SK-N-SH treated with all-trans-retinoic acid at 6 μM for 48 hours (cell line): ENCODE data around the gene FOXO1.

Experiments used
- ARNTL ChIP-seq: fragments of 450-650 bp; formaldehyde crosslinking; IDR thresholded peaks from 2 replicates; pipeline ENCODE4 v1.5.0; 2020; ENCODE audit warnings: low read depth, mild to moderate bottlenecking, moderate library complexity, borderline replicate concordance
- OSR1 ChIP-seq: fragments of 250-450 bp; sonication (Bioruptor Pico); IDR thresholded peaks from 2 replicates; pipeline ENCODE4 v1.8.0; 2022; ENCODE audit warnings: moderate library complexity, mild to moderate bottlenecking, inconsistent platforms
- PATZ1 ChIP-seq: fragments of 250-450 bp; sonication (Bioruptor Pico); IDR thresholded peaks from 2 replicates; pipeline ENCODE4 v1.8.0; 2020; ENCODE audit warnings: mild to moderate bottlenecking, moderate library complexity, borderline replicate concordance
- RARB ChIP-seq: fragments of 250-450 bp; sonication (Bioruptor Pico); IDR thresholded peaks from 2 replicates; pipeline ENCODE4 v1.8.0; 2021; ENCODE audit warnings: mild to moderate bottlenecking, moderate library complexity
- TOX ChIP-seq: fragments of 250-450 bp; sonication (Bioruptor Pico); IDR thresholded peaks from 2 replicates; pipeline ENCODE4 v1.8.0; 2021; ENCODE audit warnings: mild to moderate bottlenecking, moderate library complexity, borderline replicate concordance
- ZFP3 ChIP-seq: fragments of 250-450 bp; sonication (Bioruptor Pico); IDR thresholded peaks from 2 replicates; pipeline ENCODE4 v1.5.0; 2020; ENCODE audit warnings: mild to moderate bottlenecking, moderate library complexity
- ZNF565 ChIP-seq: fragments of 450-650 bp; formaldehyde crosslinking; conservative IDR thresholded peaks from 2 replicates; pipeline ENCODE4 v1.5.0; 2020; ENCODE audit warnings: low read depth, mild to moderate bottlenecking, moderate library complexity
- ZNF70 ChIP-seq: fragments of 450-650 bp; formaldehyde crosslinking; IDR thresholded peaks from 2 replicates; pipeline ENCODE4 v1.5.0; 2020; ENCODE audit warnings: mild to moderate bottlenecking, moderate library complexity
- ZNF8 ChIP-seq: fragments of 450-650 bp; formaldehyde crosslinking; IDR thresholded peaks from 2 replicates; pipeline ENCODE4 v1.5.0; 2020; ENCODE audit warnings: mild to moderate bottlenecking, moderate library complexity
- TF ChIP-seq, protein P1 (sequence below): fragments of 250-450 bp; sonication (Bioruptor Pico); IDR thresholded peaks from 2 replicates; pipeline ENCODE4 v1.5.1; 2021; ENCODE audit warnings: mild to moderate bottlenecking, moderate library complexity

DNA sequence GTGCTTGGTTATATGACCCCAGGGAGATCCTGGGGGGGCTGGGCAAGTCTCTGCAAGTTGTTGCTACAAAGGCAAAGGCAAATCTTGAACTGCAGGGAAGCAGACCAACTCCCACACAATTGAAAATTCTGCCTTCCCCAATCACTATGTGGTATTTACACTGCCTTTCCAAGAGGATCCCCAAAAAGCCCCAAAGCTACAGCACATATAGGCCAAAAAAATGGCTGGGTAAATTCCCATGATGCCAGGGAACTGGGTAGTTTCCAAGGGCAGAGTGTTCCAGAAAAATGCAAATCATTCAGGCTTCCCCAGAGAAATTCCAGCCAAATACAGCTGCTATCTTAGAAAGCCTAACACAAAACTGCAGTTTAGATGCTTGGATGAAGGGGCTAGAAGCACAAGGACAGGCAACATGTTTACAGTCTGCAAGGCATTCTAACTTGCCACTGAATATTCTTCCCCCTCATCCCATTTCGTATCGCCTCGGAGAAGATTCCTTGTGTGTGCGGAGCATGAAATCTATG lies 6.2 kb downstream of the FOXO1 start:
- TF ChIP-seq, protein P1, sequence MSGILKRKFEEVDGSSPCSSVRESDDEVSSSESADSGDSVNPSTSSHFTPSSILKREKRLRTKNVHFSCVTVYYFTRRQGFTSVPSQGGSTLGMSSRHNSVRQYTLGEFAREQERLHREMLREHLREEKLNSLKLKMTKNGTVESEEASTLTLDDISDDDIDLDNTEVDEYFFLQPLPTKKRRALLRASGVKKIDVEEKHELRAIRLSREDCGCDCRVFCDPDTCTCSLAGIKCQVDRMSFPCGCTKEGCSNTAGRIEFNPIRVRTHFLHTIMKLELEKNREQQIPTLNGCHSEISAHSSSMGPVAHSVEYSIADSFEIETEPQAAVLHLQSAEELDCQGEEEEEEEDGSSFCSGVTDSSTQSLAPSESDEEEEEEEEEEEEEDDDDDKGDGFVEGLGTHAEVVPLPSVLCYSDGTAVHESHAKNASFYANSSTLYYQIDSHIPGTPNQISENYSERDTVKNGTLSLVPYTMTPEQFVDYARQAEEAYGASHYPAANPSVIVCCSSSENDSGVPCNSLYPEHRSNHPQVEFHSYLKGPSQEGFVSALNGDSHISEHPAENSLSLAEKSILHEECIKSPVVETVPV (CRISPR knock-in tag), result no peak
- no peak for TF ChIP-seq ZNF8 (CRISPR knock-in tag)
- no peak for TF ChIP-seq ARNTL (CRISPR knock-in tag)
- TF ChIP-seq TOX (CRISPR knock-in tag), result no peak
- no peak for TF ChIP-seq PATZ1 (CRISPR knock-in tag)
- no peak for TF ChIP-seq RARB (CRISPR knock-in tag)
- TF ChIP-seq OSR1 (CRISPR knock-in tag), result no peak
- TF ChIP-seq ZFP3 (CRISPR knock-in tag), result no peak
- no peak for TF ChIP-seq ZNF565 (CRISPR knock-in tag)
- no peak for TF ChIP-seq ZNF70 (CRISPR knock-in tag)
